Ecto neural progenitor cell (in vitro differentiated cells): ENCODE results near the gene BET1L.
"Not testable (repeated sequence)": the region's sequence is repeated elsewhere in the genome, so short reads cannot be mapped to it uniquely, and the experiment has no call there.

Experiments used
- DNase-seq: peaks from one replicate; pipeline ENCODE4 v3.0.0-alpha.2; 2018; ENCODE audit warnings: low spot score

BET1L gene

DNA sequence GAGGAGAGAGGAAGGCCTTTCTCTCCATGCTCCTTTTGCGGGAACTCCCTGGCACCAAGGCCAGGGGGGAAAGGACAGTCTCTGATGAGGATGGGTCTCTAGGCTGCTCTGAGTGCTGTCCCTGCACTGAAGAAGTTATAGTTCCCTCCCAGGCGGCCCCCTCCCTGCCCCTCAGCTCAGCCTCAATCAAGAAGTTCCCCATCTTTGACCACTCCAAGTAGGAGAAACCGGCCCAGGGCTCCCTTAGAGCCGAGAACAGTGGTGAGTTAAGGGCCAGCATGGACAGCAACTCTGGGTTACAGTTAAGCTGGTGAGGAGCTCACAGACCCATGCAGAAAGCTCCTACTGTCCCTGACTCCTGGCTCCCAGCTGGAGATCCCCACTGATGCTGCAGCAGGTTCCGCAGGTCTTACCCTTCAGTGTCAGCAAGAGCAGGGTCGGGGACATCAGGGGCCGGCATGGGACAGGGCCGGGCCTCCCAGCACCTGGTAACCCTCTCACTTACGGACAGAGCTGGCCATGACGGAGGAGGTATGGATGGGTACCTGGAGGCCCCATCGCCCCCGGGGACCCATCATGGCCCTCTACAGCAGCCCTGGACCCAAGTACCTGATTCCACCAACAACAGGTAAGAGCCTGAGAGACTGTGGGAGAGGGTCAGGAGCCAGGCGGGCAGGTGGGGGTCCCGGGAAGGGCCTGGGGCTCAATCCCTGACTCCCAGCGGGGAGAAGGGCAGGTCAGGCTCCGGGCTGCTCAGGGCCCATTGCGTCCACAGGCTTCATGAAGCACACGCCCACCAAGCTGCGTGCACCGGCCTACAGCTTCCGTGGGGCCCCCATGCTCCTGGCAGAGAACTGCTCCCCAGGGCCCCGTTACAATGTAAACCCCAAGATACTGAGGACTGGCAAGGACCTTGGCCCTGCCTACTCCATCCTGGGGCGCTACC, 10.1 kb downstream of the BET1L start:
- DNase-seq: no peak

DNA sequence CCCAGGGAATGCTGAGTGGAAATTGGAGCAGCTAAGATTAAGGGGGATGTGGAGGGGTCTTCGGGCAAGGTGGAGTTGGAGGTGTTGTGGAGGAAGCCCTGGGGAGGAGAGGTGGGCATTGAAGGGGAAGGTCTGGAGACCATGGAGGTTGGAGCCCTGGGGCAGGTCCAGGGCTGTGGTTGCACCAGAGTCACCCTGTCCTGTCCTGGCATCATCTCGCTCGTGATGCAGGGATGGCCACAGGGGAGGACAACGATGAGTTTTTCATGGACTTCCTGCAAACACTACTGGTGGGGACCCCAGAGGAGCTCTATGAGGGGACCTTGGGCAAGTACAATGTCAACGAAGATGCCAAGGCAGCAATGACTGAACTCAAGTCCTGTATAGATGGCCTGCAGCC, 13.7 kb downstream of the BET1L start:
- not testable (repeated sequence) for DNase-seq

DNA sequence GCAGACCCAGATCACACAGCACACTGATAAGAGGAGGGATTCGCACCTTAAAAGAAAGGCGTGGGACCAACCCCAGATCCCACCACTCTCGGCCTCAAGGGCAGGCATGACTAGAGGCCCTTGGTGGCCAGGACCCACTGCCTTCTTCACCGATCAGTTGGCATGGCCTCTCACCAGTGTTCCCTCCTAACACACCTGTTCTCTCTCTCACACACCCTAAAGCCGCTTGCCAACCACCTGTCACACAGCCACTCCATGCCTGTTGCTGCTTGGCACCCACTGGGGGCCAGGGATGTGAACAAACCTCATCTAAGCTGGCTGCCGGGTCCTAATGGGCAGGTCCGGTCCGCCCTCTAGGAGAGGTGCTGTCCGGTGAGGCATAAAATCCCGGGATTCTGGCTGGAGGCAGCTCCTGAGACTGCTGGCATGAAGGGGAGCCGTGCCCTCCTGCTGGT, 14.5 kb downstream of the BET1L start, which contains the start of gene SCGB1C1:
Gene SCGB1C1, plus strand, starts transcription at position 405 of the 455 bp plus-strand sequence. Its CDS starts 22 bp downstream, at position 427.
- DNase-seq: not testable (repeated sequence)

DNA sequence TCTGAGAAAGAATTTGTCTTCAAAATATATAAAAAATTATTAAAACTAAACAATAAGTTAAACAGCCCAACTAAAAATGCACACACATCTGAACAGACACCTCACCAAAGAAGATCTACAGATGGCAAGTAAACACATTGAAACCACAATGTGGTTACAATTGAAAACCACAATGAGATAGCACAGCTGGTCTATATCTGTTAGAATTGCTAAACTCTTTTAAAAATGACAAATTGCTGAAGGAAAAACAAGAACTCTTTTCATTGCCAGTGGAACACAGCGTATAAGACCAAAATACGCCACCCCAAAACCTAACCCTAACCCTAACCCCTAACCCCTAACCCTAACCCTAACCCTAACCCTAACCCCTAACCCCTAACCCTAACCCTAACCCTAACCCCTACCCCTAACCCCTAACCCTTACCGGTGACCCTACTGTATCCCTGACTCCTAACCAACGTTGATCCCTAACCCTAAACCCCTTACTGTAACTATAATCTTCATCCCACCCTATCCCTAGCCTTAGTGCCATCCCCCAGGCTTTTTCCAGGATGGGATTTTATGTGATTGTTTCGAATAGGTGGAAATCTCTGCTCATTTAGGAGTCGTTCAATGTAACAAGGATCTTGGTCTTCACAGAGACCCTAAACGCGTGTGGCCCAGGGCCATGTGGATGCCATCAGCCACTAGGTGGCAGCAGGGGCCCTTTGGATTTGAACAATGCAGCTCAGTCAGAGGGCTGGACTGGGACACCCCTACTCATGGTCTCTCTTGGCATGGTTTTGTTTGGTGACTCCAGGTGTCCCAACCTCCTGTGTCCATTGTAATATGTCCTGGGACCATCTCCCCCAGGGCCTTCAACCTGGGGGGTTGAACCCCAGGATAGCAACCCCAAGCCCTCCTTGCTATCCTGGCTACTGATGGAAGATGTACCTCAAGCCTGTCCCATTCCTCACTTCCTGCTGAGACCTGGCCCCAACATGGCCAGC, 15.4 kb downstream of the BET1L start:
- DNase-seq: not testable (repeated sequence)

DNA sequence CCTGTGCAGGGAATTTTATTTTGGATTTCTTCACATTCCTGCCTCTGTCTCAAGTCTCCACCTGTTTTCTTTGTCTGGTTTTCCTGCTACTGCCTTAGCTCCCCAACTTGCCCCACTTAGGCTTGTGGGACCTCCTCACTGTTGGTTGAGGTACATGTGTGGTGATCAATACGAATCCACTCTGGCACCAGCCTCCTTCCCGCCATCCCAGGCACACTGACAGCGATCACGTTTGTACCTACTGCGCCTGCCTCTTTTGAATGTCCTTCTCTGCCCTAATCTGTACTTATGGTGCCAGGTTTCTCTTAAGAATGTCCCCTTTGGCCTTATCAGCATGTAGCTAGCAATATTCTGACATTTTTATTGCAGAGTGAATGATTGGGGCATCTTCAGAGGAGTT, 16.7 kb downstream of the BET1L start:
- DNase-seq: not testable (repeated sequence)

DNA sequence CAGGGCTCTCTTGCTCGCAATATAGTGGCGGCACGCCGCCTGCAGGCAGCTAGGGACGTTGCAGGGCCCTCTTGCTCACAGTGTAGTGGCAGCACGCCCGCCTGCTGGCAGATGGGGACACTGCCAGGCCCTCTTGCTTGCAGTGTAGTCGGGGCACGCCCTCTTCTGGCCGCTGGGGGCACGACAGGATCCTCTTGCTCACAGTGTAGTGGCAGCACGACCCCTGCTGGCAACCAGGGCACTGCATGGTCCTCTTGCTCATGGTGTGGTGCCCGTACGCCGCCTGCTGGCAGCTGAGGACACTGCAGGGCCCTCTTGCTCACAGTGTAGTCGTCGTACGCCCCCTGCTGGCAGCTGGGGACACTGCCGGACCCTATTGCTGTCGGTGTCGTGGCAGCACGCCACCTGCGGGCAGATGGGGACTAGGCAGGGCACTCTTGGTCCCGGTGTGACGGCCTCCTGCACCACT, 17.3 kb downstream of the BET1L start:
- not testable (repeated sequence) for DNase-seq

DNA sequence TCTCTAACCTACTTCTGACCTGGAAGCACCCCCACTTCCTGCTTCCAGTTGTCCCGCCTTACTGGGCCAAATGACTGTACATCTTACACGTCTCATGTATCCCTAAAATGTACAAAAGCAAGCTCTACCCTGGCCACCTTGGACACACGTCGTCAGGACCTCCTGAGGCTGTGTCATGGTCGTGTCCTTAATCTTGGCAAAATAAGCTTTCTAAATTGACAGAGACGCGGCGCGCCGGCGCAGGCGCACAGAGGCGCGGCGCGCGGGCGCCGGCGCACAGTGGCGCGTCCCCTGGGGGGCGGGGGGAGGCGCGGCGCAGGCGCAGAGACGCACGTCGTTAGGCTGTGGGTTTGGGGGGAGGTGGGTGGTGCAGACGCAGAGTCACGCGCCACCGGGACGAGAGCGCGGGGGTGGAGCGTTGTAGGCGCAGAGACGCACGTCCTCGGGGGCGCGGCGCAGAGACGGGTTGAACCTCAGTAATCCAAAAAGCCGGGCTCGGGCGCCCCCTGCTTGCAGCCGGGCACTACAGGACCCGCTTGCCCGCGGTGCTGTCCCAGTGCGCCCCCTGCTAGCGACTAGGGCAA, 17.9 kb downstream of the BET1L start:
- DNase-seq: not testable (repeated sequence)

DNA sequence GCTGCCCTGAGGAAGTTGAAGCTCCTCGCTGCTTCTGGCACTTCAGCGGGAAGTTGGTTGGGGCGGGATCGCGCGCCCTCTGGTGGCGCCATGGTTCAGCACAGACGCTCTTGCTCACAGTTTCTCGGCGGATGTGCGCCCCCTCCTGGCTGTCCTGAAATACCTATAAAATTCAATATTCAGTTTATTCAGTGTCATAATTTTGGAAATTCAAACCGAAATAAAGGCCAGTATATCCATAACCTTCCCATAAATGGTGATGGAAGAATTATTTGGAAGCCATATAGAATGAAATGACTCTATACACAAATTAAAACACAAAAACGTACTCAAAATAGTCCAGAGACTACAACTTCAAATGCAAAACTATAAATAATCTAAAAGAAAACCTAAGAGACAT, 27.0 kb downstream of the BET1L start:
- DNase-seq: not testable (repeated sequence)
